ENCODE data around the gene SFTPD. TPM values are rescaled to one million over a fixed set of nuclear protein-coding genes. Genes with fewer than 3 reads are reported as not detected.

The SFTPD gene
- total and polyA plus RNA-seq, 2 of the 13 experiments (the other 11 are each of a cell fraction or from before 2014, with no cell fraction given) = not detected

- TF ChIP-seq MAZ (IDR thresholded peaks at IDR 0.05; ENCODE audit: borderline replicate concordance, low read depth, low read length) (no peak), MAZ (CRISPR knock-in tag; IDR thresholded peaks at IDR 0.05; ENCODE audit: low read depth) (0 out of 2 replicates have a peak, but pooled peaks have one; percentile 37), RAD21 (CRISPR knock-in tag; IDR thresholded peaks at IDR 0.05) (peak; percentile 89), ZNF180 (CRISPR knock-in tag; IDR thresholded peaks at IDR 0.05; ENCODE audit: borderline replicate concordance, low read depth) (no peak), CREM (IDR thresholded peaks at IDR 0.05) (no peak), CREM (CRISPR knock-in tag; IDR thresholded peaks at IDR 0.05) (no peak), BCL6 (CRISPR knock-in tag; IDR thresholded peaks at IDR 0.05) (peak; percentile 32; the same call in 1 of the 2 replicates), HOXA3 (CRISPR knock-in tag; IDR thresholded peaks at IDR 0.05) (no peak)
- TF ChIP-seq, protein P1, sequence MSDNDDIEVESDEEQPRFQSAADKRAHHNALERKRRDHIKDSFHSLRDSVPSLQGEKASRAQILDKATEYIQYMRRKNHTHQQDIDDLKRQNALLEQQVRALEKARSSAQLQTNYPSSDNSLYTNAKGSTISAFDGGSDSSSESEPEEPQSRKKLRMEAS (IDR thresholded peaks at IDR 0.05) = peak; percentile 35; the same call in 1 of the 2 replicates
These were observed 19.4 kb downstream of the SFTPD start (continued) for GRCh38 chr10:79929409-79929904.

- in situ Hi-C loops (cut with HindIII; ENCODE audit: extremely low pct_ligation_motif_present, low pct_unique_long_range_greater_than_20kb) = loop anchor here (25.0 kb wide), 1 partner anchor 366 kb away; the partner anchor contains the start of gene SFTPA2
- Histone ChIP-seq H3K79me2 (ENCODE audit: insufficient read depth, low read length) (no peaks in the 10 kb centered on the region), H3K27ac (ENCODE audit: extremely low read length, insufficient read depth, low read length) (no peak overlapping the region), H3K9ac (ENCODE audit: insufficient read depth, low read depth, low read length) (no peak overlapping the region), H3K4me1 (ENCODE audit: insufficient read depth, low read length) (peaks cover 36% of the 10 kb centered on the region), H3K4me2 (ENCODE audit: low read depth, low read length) (peak overlapping the region; percentile 27; the same call in 1 of the 2 replicates), H4K20me1 (ENCODE audit: insufficient read depth, low read length) (no peaks in the 10 kb centered on the region), H3K36me3 (replicated peaks in 1 of 2; ENCODE audit: control insufficient read depth in 1 of 2, insufficient read depth in 2 of 2, low read length in 2 of 2) (no peaks in the 10 kb centered on the region), H2AFZ (ENCODE audit: low read length) (no peak overlapping the region), H3K27me3 (ENCODE audit: control insufficient read depth in 1 of 2, insufficient read depth in 2 of 2, low read length in 2 of 2) (peaks cover 3 to 43% of the 10 kb centered on the region in 2 experiments; a peak in 3 of 5 replicates), H3K4me3 (replicated peaks in 1 of 3; ENCODE audit: insufficient read depth in 1 of 3, low read depth in 2 of 3, low read length in 3 of 3) (no peak overlapping the region), H3K9me3 (ENCODE audit: low read length) (no peaks in the 10 kb centered on the region)
- FAIRE-seq (no peak), ATAC-seq (no peak), DNase-seq (ENCODE audit: low spot score) (no peak)
- CTCF ChIA-PET (ENCODE audit: low intra/inter-chr PET ratio, low total read pairs) = interaction anchor here (1.1 to 2.1 kb wide), 2 partner anchors 149 to 366 kb away, joined by 4 to 9 read pairs; no protein-coding TSS in a partner anchor
- BruUV-seq (replicated peaks) = no TSS peak
- 54% methylated on average over 4 of the region's 7 CpGs for WGBS (ENCODE audit: low lambda C conversion rate)
- POLR2A ChIA-PET = no interaction called here
- intact Hi-C loops (cut with micrococcal nuclease; ENCODE audit: unreplicated experiment) = no loop called here
- TF ChIP-seq ZNF75D (CRISPR knock-in tag; IDR thresholded peaks at IDR 0.05; ENCODE audit: borderline replicate concordance) (no peak), ZNF564 (CRISPR knock-in tag; IDR thresholded peaks at IDR 0.05) (no peak), ZNF704 (CRISPR knock-in tag; IDR thresholded peaks at IDR 0.05; ENCODE audit: borderline replicate concordance) (no peak), NCOA2 (CRISPR knock-in tag; IDR thresholded peaks at IDR 0.05) (no peak), SAP130 (CRISPR knock-in tag; IDR thresholded peaks at IDR 0.05; ENCODE audit: low read depth) (no peak), ZNF121 (CRISPR knock-in tag; IDR thresholded peaks at IDR 0.05) (no peak), ZNF232 (CRISPR knock-in tag; IDR thresholded peaks at IDR 0.05; ENCODE audit: borderline replicate concordance) (no peak), ATF3 (CRISPR knock-in tag; IDR thresholded peaks at IDR 0.05) (no peak), EEA1 (CRISPR knock-in tag; IDR thresholded peaks at IDR 0.05; ENCODE audit: borderline replicate concordance) (no peak)
- TF ChIP-seq, protein P2, sequence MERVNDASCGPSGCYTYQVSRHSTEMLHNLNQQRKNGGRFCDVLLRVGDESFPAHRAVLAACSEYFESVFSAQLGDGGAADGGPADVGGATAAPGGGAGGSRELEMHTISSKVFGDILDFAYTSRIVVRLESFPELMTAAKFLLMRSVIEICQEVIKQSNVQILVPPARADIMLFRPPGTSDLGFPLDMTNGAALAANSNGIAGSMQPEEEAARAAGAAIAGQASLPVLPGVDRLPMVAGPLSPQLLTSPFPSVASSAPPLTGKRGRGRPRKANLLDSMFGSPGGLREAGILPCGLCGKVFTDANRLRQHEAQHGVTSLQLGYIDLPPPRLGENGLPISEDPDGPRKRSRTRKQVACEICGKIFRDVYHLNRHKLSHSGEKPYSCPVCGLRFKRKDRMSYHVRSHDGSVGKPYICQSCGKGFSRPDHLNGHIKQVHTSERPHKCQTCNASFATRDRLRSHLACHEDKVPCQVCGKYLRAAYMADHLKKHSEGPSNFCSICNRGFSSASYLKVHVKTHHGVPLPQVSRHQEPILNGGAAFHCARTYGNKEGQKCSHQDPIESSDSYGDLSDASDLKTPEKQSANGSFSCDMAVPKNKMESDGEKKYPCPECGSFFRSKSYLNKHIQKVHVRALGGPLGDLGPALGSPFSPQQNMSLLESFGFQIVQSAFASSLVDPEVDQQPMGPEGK (CRISPR knock-in tag; IDR thresholded peaks at IDR 0.05) = no peak
These were observed 20.8 kb downstream of the SFTPD start for GRCh38 chr10:79928028-79928583.
